Smooth muscle cell (in vitro differentiated cells): ENCODE results near the gene FAM181B. TPM values are rescaled to one million over a fixed set of nuclear protein-coding genes. Genes with fewer than 3 reads are reported as not detected.

Experiments
- DNase-seq: peaks from one replicate; lab custom pipeline; 2025; ENCODE audit not compliant: unreplicated experiment; lab: John Stamatoyannopoulos, UW
- H2AFZ ChIP-seq: fragments of 200-600 bp; sonication (generic); 2 replicates; pipeline ENCODE4 v1.6.0; 2016; ENCODE audit warnings: antibody characterized with exemption, low read depth, mild to moderate bottlenecking
- H3F3A ChIP-seq: fragments of 200-600 bp; sonication (generic); 2 replicates; pipeline ENCODE4 v1.6.0; 2017; ENCODE audit warnings: antibody characterized with exemption, low read depth
- H3K27ac ChIP-seq: fragments of 200-600 bp; sonication (generic); 2 replicates; pipeline ENCODE4 v1.5.1; 2016; ENCODE audit warnings: low read depth, mild to moderate bottlenecking
- H3K27me3 ChIP-seq: fragments of 200-600 bp; sonication (generic); 2 replicates; pipeline ENCODE4 v1.6.1; 2016; ENCODE audit warnings: low read depth, mild to moderate bottlenecking
- H3K36me3 ChIP-seq: fragments of 200-600 bp; sonication (generic); 2 replicates; pipeline ENCODE4 v1.5.1; 2016; ENCODE audit warnings: low read depth
- H3K4me1 ChIP-seq: fragments of 200-600 bp; sonication (generic); 2 replicates; pipeline ENCODE4 v1.5.1; 2016; ENCODE audit warnings: low read depth
- H3K4me2 ChIP-seq: fragments of 200-600 bp; sonication (generic); 2 replicates; pipeline ENCODE4 v1.6.0; 2016; ENCODE audit warnings: mild to moderate bottlenecking
- H3K4me3 ChIP-seq: fragments of 200-600 bp; sonication (generic); 2 replicates; pipeline ENCODE4 v1.5.1; 2016; ENCODE audit warnings: mild to moderate bottlenecking
- H3K79me2 ChIP-seq: fragments of 200-600 bp; sonication (generic); 2 replicates; pipeline ENCODE4 v1.6.0; 2016; ENCODE audit warnings: low read depth, mild to moderate bottlenecking
- H3K9ac ChIP-seq: fragments of 200-600 bp; sonication (generic); 2 replicates; pipeline ENCODE4 v1.6.0; 2016; ENCODE audit warnings: low read depth
- H3K9me3 ChIP-seq: fragments of 200-600 bp; sonication (generic); replicated peaks from 2 replicates; pipeline ENCODE4 v1.5.1; 2016; ENCODE audit warnings: low read depth
- H4K20me1 ChIP-seq: fragments of 200-600 bp; sonication (generic); 2 replicates; pipeline ENCODE4 v1.6.0; 2016; ENCODE audit warnings: low read depth
- WGBS: methylation state at CpG from one replicate; pipeline ENCODE4 v1.1.7; 2016; ENCODE audit warnings: low lambda C conversion rate; 5-methylcytosine and 5-hydroxymethylcytosine counted together
- polyA plus RNA-seq: library from polyadenylated mRNA; unstranded; fragments of >200 nt; fragmentation: Nextera tagmentation; extraction: Ambion mirVana; gene quantifications from 2 replicates; pipeline ENCODE4 v1.2.1, GENCODE V29; 2016
- total RNA-seq: library from RNA; depleted of rRNA; stranded (reverse); fragments of >200 nt; gene quantifications from 2 replicates; pipeline ENCODE4 v1.2.3, GENCODE V29; 2014
- TF ChIP-seq, protein P1 (sequence below): fragments of 200-600 bp; sonication (generic); IDR thresholded peaks from 2 replicates; pipeline ENCODE4 v1.5.1; 2017; ENCODE audit warnings: borderline replicate concordance, mild to moderate bottlenecking, antibody characterized with exemption; ENCODE audit not compliant: insufficient read depth, poor library complexity, severe bottlenecking

The FAM181B gene
- total and polyA plus RNA-seq, 2 experiments from 2014 or later: not detected

DNA sequence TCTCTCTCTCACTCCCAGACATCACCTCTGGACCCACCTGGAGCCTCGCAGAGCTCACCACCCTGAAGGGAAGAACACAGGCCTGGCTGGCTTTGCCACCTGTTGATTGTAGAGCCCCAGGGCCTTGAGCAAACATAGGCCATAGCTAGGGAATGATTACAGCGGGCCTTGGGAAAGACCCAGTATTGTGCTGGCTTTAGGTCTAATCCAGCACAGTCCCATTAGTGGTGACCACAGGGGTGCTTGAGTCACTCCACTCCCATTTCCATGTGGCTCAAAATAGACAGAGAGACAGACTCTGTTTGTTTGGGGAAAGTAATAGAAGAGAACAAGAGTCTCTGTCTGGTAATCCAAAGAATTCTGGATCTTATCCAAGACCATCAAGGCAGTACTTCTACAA, 42.7 kb upstream of the FAM181B start:
- no peak overlapping the region for H3K9ac ChIP-seq

DNA sequence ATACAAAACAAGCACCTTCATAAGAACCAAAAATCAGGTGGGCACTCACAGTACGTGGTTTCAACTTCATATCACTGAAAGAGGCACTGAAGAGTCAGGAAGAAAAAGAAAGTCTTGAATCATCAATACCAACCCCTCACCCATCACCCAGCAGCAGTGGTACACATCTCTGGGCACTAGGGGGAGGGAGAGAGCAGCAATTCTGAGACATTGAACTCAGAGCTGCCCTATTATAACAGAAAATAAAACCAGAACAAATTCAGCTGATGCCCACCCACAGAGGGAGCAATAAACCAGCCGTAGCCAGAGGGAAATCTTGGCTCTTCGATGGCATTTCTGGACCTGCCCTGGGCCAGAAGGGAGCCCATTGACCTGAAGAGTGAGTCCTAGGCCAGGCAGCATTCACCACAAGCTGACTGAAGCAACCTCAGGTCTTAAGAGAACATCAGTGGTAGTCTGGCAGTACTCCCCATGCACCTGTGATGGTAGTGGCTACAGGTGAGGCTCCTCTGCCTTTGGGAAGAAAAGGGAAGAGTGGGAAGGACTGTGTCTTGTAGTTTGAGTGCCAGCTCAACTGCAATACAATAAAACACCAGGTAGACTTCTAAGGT, 42.2 kb upstream of the FAM181B start:
- Histone ChIP-seq H3K4me3 (no peak overlapping the region), H4K20me1 (no peaks in the 10 kb centered on the region), H3K9ac (no peak overlapping the region), H3K4me1 (no peaks in the 10 kb centered on the region), H3K79me2 (no peaks in the 10 kb centered on the region), H3K36me3 (no peaks in the 10 kb centered on the region), H3K27me3 (no peaks in the 10 kb centered on the region), H3K4me2 (no peak overlapping the region), H3K27ac (no peak overlapping the region), H2AFZ (no peak overlapping the region), H3F3A (no peaks in the 10 kb centered on the region), H3K9me3 (no peaks in the 10 kb centered on the region)
- TF ChIP-seq, protein P1, sequence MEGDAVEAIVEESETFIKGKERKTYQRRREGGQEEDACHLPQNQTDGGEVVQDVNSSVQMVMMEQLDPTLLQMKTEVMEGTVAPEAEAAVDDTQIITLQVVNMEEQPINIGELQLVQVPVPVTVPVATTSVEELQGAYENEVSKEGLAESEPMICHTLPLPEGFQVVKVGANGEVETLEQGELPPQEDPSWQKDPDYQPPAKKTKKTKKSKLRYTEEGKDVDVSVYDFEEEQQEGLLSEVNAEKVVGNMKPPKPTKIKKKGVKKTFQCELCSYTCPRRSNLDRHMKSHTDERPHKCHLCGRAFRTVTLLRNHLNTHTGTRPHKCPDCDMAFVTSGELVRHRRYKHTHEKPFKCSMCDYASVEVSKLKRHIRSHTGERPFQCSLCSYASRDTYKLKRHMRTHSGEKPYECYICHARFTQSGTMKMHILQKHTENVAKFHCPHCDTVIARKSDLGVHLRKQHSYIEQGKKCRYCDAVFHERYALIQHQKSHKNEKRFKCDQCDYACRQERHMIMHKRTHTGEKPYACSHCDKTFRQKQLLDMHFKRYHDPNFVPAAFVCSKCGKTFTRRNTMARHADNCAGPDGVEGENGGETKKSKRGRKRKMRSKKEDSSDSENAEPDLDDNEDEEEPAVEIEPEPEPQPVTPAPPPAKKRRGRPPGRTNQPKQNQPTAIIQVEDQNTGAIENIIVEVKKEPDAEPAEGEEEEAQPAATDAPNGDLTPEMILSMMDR: peak; percentile 15
- WGBS: 27% methylated on average over 3 of the region's 3 CpGs
- no peak for DNase-seq

More for the DNA sequence above, 42.7 kb upstream of the FAM181B start:
- no peaks in the 10 kb centered on the region for H3K4me1 ChIP-seq
- H3K27me3 ChIP-seq: no peaks in the 10 kb centered on the region
- no peaks in the 10 kb centered on the region for H3K79me2 ChIP-seq
- WGBS: 61% methylated on average over 2 of the region's 2 CpGs
- TF ChIP-seq, protein P1: no peak
- no peaks in the 10 kb centered on the region for H4K20me1 ChIP-seq
- no peak overlapping the region for H3K4me3 ChIP-seq
- no peak overlapping the region for H2AFZ ChIP-seq
- no peaks in the 10 kb centered on the region for H3F3A ChIP-seq
- DNase-seq: no peak
- H3K36me3 ChIP-seq: no peaks in the 10 kb centered on the region
- no peaks in the 10 kb centered on the region for H3K9me3 ChIP-seq
- no peak overlapping the region for H3K4me2 ChIP-seq
- H3K27ac ChIP-seq: no peak overlapping the region

GRCh38 chr11:82775218-82775617, 41.6 kb upstream of the FAM181B start:
- TF ChIP-seq, protein P1: no peak
- no peaks in the 10 kb centered on the region for H3K9me3 ChIP-seq
- 73% methylated on average over 1 of the region's 1 CpG for WGBS

GRCh38 chr11:82771781-82772180, 38.1 kb upstream of the FAM181B start:
- Histone ChIP-seq H2AFZ (no peak overlapping the region), H3K27me3 (peaks cover 6% of the 10 kb centered on the region), H3F3A (no peaks in the 10 kb centered on the region), H3K9me3 (no peaks in the 10 kb centered on the region), H4K20me1 (no peaks in the 10 kb centered on the region), H3K4me1 (no peaks in the 10 kb centered on the region), H3K4me2 (no peak overlapping the region), H3K36me3 (no peaks in the 10 kb centered on the region), H3K9ac (no peak overlapping the region), H3K4me3 (no peak overlapping the region), H3K79me2 (no peaks in the 10 kb centered on the region), H3K27ac (no peak overlapping the region)
- DNase-seq: no peak
- TF ChIP-seq, protein P1: no peak
- 83% methylated on average over 4 of the region's 4 CpGs for WGBS

More at GRCh38 chr11:82775218-82775617, 41.6 kb upstream of the FAM181B start:
- Histone ChIP-seq H3K4me2 (no peak overlapping the region), H3K27ac (no peak overlapping the region), H3K4me1 (no peaks in the 10 kb centered on the region), H3K79me2 (no peaks in the 10 kb centered on the region), H2AFZ (no peak overlapping the region), H3K9ac (no peak overlapping the region), H3K36me3 (no peaks in the 10 kb centered on the region), H3K4me3 (no peak overlapping the region), H3F3A (no peaks in the 10 kb centered on the region), H4K20me1 (no peaks in the 10 kb centered on the region), H3K27me3 (no peaks in the 10 kb centered on the region)
- no peak for DNase-seq
